Fibroblast of the conjunctiva (primary cell): Measurements from ENCODE around the gene ING1.

Experiments used
- DNase-seq: peaks from one replicate; pipeline ENCODE4 v3.0.0-alpha.2; 2010; ENCODE audit warnings: low read depth

ING1 gene

DNA sequence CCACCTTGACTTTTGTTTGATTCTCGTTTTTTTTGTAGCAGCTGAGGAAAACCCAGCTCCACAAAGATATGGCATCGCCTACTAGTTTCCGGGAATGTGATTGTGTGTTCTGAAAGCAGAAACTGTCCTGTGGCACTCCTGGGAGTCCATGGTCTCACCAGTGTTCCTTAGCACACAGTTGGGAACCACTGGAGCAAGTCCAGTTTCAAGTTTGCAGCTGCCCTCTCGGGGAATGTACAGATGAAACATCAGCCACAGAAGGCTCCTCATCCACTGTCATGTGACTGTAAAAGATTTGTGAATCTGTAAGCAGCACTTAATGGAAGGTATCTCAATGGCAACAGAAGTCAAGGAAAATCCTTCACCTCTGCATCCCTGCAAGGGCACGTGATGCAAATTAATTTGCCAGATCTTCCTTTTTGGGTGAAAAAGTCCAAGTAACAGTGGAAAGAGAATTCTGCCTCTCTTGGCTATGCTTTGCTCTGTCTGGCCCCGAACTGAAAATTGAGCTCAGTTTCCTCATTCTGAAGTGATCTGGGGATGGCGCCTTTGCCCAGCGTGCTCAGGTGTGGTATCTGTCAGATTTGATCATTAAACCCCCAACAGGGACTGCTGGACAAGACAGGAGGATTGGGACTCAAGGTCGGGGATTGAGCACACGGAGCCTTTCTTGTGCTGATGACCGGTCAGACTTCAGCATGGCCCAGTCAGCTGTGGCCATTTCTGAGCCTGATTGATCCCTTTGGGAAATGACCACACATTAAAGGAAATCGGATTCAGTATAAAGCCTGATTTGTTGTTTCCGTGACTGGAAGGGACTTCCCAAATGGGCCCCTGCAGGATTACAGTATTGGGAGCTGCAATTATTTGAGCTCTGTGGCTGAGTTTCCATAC lies 58.8 kb downstream of the ING1 start:
- no peak for DNase-seq
